ACHN (cell line): ENCODE results near the gene TMEM40.
A peak's percentile ranks its signal among the peaks of the same experiment; 100 is the strongest.

Experiments
- DNase-seq: peaks from one replicate; pipeline ENCODE4 v3.0.0-alpha.2; 2015
- in situ Hi-C: cut with HindIII; loops from 2 replicates; pipeline ENCODE4 v1.10.0; 2017; ENCODE audit warnings: low sequenced_read_pairs, low pct_ligation_motif_present, low pct_unique_long_range_greater_than_20kb

The TMEM40 gene

DNA sequence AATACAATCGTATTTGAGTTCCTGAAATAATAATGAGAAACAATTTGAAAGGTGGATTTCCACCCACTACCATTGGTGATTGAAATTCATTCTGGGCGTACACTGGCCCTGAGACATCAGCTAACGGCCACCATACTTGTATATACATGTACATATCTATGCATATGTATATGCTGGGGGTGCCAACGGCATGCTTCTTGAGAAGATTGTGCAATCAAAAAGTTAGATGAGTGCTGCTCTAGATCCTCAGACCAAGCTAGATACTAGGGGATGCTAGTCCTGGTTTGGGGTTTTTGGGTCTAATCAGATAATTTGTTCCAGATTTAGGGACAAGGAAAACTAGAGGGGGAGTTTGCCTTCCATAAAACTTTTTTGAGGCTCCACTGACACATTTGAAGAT is 2.9 kb downstream of the TMEM40 start:
- in situ Hi-C loops: no loop called here
- no peak for DNase-seq

DNA sequence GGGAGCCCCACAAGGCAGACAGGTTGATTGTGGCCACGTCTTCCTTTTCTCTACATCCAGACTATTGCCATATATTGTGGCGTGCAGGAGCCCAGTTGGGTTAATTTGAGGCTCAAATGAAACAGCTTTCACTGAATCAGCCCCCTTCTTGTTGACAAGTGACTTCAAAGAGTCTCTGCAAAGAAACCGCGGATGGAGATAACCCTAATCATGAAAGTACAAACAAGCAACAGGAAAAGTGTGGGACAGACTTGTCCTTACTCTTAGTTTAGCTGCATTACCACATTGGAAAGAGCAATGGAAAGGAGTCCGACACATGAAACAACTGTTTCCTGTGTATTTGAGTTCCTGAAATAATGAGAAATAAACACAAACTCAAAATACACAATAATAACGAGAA is 3.3 kb downstream of the TMEM40 start:
- DNase-seq: no peak
- in situ Hi-C loops: no loop called here

DNA sequence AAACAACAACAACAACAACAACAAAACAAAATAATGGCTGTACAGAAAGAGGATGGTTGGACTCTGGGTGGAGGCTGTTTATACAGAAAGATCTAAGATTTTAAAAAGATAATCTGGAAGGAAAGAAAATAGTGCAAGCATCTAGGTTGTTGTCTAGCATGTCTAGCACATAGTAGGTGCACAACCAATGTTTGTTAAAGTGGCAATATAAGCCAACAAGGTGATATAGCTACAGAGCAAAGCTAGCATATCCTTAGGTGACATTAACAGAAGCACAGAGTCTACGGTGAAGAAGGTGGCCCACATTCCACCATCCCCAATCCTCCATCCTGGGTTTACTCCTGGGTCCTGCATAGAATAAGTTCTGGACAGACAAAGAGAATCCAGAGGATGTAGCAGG is 4.7 kb downstream of the TMEM40 start:
- no peak for DNase-seq
- in situ Hi-C loops: no loop called here

DNA sequence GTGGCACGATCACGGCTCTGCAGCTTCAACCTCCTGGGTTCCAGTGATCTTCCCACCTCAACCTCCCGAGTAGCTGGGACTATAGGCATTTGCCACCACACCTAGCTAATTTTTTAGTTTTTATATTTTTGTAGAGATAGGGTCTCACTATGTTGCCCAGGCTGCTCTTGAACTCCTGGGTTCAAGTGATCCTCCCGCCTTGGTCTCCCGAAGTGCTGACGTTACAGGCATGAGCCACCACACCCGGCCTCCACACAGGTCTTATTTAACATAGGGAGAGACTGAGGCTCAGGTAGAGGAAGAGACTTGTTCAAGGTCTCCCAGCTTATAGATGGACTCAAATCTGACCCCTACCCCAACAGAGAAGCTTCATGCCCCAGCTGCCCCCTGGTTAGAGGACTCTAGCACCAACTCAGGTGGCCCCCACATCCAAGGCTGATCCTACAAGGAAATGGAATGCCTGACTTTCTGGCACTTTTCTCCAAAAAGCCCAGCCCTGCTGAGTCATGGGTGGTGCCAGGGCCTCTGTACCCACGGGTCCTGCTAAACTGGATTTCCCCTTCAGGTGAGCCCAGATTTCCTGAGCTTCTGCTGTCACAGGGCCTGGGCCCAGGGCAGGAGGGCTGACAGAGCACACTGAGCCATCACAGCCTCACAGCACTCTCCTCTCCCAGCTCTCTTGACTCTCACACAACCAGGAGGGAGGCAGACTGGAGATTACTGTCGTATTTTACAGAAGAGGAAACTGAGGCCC is 5.6 kb downstream of the TMEM40 start:
- in situ Hi-C loops: no loop called here
- DNase-seq: no peak

DNA sequence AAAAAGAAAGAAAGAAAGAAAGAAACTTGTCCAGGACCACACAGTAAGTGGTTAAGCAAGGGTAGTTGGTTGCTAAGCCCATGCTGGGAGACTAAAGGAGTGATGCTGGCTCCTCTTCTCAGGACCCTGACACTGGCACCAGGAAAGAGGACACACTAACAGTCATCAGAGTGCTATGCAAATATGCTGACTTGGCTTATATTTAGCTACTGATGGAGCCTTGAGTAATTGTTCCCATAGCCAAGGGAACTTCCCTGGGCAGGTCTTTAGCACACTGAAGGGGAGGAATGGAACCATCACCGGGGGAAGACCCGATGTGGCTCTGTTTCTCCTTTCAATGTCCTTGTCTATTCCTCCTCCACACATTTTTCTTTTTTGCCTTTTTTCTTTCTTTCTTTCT is 6.2 kb downstream of the TMEM40 start:
- in situ Hi-C loops: no loop called here
- DNase-seq: no peak

DNA sequence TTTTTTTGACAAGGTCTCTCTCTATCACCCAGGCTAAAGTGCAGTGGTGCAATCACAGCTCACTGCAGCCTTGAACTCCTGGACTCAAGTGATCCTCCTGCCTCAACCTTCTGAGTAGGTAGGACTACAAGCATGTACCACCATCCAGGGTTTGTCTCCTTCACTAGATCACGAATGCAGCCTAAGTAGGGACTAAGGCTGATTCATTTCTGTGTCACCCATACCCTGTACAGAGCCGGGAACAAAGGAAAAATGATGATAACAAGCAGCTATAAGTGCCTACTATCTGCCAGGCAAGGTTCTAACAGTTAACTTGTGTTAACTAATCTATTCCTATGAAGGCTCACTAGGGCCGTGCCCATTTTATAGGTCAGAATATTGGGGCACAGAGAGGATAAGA is 7.0 kb downstream of the TMEM40 start:
- in situ Hi-C loops: no loop called here
- no peak for DNase-seq

DNA sequence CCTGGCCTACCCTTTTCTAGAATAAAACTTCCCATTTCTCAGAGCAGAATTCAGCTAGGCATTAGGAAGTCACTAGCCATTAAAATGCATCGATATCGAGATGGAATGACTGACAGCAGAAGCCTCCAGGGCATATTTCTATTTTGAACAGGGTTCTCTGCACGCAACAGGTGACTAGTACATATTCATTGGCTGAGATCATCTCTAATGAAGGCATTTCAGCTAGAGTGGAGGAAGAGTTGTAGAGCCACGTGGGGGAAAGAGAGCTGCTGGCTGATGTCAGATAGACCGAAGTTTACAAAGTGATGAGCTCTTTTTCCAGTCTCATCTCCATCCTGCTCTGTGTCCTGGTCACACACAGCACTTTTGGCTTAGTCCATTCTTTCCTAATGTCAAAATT is 7.5 kb downstream of the TMEM40 start:
- peak; percentile 17 for DNase-seq
- in situ Hi-C loops: no loop called here

DNA sequence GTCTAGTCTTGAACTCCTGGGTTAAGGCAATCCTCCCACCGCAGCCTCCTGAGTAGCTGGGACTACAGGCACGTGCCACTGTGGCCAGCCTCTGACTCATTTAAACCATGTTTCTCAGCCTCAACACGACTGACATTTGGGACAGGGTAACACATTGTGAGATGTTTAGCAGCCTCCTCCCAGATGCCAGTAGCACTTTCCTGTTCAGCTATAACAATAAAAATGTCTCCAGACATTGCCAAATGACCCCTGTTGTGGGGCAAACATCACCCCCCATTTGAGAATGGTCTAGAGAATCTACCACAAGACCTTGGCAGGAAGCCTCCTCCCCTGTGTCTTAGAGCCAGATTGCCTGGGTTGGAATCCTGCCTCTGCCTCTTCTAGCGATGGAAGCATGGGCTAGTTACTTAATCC is 8.4 kb downstream of the TMEM40 start:
- in situ Hi-C loops: no loop called here
- DNase-seq: peak; percentile 38

DNA sequence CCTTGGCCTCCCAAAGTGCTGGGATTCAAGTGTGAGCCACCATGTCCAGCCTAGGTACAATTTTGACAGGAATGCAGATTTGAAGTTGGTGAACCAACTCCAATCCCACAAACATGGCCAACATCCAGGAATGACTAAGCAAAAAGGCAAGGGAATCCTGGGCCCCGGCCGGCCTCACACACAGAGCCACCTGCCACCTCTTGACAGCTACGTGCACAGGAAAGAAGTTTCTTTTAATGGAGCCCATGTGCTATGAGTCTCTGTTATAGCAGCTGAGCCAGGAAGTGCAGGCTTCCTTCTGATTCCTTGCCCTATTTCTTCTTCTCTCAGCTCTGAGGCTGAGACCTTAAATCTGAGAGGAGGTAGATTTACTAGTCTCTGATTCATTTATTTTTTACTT is 8.8 kb downstream of the TMEM40 start:
- peak; percentile 81 for DNase-seq
- in situ Hi-C loops: no loop called here

DNA sequence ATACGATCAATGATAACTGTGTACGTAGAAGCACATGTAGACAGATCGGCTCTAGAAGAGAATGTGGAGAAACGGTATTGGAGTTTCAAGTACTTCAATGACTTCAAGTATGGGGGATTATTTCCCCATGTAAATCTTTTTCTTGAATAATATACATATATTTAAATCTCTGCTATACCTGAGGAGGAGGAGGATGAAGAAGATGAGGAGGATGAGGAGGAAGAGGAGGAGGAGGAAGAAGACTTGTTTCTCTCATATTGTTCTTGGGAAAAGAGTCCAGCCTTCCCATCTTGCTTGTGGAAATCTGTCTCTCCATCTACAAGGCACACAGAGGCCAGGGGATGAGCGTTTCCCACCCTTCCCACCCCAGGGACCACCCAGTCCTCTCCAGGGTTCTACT is 10.6 kb downstream of the TMEM40 start:
- in situ Hi-C loops: no loop called here
- no peak for DNase-seq

DNA sequence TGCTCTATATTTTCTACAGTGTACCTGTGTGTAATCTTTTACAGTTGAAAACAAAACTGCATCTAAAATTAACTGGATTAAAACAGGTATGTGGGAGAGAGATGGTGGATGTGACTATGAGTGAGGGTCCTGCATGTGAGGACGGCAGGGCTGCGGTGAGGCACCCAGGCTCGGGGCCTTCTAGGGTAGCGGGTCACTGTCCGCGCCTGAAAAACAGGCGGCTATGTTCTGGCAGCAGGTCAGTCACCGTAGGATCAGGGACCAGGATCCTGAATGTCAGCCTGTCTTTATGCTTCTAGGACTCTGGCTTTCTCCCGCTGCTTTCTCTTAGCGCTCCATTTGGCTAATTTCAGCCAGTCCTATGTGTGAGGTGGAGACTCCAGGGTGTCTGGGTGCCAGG is 12.6 kb downstream of the TMEM40 start:
- in situ Hi-C loops: no loop called here

DNA sequence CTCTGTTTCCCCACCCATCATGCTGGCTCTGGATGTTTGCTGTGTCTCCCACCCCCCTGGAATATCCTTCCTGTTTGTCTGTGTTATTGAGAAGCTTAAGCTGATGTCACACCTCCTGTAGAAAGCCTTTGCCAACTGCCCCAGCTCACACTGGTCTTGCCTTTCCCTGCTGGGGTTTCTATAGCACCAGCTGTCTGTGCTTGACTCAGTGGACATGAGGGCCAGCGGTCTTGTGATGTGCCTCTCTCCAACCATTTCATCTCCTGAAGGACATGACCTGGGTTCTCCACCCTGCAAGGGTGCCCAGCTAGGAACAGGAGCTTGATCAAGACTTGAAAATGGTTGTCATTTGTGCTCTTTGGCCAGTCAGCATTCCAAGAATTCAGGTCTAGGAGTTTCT is 14.7 kb downstream of the TMEM40 start:
- in situ Hi-C loops: no loop called here
- no peak for DNase-seq

More for the DNA sequence above, 12.6 kb downstream of the TMEM40 start:
- DNase-seq: no peak

DNA sequence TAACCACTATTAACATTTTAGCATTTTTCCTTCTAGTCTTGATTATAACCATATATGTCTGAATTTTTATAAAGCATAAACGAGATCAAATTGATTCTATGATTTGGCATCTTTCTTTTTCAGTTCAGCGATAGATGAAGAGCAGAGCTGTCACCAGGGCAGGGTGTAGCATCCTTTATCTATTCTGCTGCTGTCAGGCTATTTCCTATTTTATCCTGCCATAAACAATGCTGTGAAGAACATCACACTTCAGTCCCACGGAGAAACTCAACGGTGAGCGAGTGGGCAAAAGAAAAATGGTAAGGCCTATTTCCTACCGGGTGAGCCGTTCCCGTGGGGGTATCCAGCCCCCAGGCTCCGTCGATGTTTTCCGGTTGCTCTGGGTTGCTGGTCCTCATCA is 15.5 kb downstream of the TMEM40 start:
- in situ Hi-C loops: no loop called here
- no peak for DNase-seq

DNA sequence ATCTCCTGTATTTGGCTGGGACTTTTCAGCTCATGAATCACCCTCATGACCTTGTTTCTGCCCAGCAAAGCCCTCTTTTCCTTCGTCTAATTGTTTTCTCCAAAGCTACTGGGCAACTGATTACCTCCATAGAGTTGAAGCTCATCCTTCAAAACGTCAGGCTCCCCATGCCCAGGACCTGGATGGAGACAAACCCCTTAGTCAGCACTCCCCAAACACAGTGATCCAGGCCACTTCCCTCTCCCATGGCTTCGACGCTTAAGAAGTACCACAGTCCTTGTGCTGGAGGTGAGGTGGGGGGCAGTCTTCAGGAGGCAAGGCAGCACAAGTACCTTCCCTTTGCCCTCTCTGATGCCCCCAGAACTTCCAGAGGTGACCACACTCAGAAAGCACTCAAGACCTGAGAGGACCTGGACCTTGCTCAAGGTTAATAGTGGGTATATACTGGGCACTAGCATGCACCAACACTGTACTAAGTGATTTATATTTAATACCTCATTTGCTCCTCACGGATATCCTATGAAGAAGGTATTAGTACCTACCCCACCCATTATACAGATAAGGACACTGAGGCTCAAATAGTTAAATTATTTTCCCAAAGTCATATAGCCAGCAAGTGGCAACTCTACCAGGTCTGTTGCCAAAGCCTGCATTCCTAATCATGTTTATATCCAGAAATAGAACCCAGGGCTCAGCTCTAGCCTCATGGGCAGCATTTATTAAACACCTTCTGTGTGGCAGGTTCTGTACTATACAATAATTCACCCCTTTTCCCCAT is 16.5 kb downstream of the TMEM40 start:
- in situ Hi-C loops: no loop called here

DNA sequence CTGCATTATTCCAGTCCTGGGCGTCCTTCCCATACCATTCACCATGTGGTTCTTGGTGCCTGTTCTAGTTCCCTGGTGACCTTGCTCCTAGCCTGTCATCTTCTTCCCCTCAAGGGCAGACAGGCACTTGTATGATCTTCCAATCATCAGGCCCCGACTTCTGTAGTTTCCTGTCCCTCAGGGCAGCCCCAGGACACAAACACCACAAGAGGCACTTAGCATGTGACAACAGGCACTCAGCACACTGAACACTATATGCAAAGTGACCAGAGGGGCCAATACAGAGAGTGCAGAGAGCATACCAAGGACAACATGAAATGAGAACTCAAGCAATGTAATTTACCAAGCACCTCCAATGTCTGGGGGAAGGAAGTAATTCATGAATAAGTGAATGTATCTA is 17.9 kb downstream of the TMEM40 start:
- DNase-seq: no peak
- in situ Hi-C loops: no loop called here

More for the DNA sequence above, 16.5 kb downstream of the TMEM40 start:
- no peak for DNase-seq

DNA sequence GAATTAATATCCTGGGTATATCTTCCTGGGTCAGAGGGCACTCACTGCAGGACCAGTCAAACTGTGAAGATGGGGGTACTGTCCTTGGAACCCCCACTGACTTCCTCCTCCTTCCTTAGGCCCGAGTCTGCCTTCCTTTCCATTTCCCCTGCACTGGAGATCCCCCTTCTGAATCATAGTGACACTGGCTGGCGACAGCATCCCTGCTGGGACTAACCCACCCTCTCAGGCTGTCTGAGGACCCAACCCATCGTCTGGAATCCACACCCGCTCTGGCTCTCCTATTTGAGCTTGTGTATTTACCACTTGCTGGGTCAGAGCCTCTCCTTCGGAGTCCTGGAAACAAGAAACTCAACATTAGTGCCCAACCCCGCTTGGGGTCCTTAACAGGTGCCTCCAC is 21.2 kb downstream of the TMEM40 start:
- no peak for DNase-seq
- in situ Hi-C loops: no loop called here

DNA sequence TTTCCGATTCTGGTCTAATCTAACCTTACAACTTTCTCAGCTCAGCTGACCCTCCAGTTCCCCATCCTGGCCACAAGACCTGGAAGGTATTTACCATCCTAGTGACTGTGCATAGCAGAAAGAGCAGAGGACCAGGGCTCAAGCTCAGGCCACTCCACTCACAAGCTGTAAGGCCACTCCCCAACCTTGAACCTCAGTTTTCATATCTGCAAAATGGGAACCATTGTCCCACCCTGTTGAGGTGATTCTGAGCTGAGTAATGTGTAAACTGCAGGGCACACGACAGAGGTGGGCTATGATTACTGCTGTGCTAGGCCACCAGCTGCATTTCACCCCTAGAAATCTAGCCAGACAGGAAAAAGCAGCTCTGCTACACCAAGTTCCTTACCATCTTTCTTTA is 21.7 kb downstream of the TMEM40 start:
- in situ Hi-C loops: no loop called here
- no peak for DNase-seq

DNA sequence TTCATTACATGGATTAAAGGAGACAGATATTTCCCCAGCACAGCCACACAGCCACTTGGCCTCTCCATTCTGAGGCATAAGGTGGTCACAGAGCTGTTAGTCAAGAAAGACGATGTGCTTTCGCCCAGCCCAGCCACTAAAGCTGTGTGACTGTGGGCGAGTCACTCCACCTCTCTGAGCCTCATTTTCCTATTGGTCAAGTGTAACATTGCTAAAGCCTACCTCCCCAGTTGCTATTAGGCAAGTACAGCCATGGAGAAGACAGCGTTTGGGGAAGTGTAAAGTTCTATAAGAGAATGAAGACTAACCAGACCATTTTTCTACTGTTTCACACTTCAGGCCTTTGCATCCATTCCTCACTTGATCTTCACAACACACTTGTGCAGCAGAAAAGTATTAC is 24.1 kb downstream of the TMEM40 start:
- DNase-seq: no peak
- in situ Hi-C loops: no loop called here

DNA sequence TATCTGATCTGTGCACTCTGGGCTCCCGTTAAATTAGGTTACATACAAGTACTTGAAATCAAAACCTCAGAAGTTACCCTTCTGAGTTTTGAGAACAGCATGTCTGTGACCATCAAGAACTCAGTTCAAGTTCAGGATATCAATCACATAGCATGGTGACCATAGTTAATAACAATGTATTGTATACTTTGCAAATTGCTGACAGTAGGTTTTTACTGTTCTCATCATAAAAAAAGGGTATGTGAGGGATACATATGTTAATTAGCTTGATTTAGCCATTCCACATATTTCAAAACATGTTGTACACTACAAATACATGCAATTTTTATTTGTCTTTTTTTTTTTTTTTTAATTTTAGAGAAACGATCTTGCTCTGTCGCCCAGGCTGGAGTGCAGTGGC is 25.5 kb downstream of the TMEM40 start:
- DNase-seq: no peak
- in situ Hi-C loops: no loop called here
